Astrocyte (in vitro differentiated cells and primary cell): ENCODE results near the gene KRT80. TPM values are rescaled to one million over a fixed set of nuclear protein-coding genes. Genes with fewer than 3 reads are reported as not detected.

Source experiments
- DNase-seq: peaks from one replicate; pipeline ENCODE4 v3.0.0-alpha.2; 2010; ENCODE audit warnings: low read depth
- FAIRE-seq: peaks from 2 replicates; lab custom pipeline; 2011; peaks lifted over from hg19 to GRCh38; lab: Jason Lieb, UNC
- H2AFZ ChIP-seq: 2 replicates; pipeline ENCODE4 v1.6.0; 2012; ENCODE audit warnings: low read depth, low read length, inconsistent platforms
- H3K27ac ChIP-seq: 2 replicates; pipeline ENCODE4 v1.5.1; 2011; ENCODE audit warnings: low read depth, low read length, inconsistent platforms
- H3K27me3 ChIP-seq: 2 replicates; pipeline ENCODE4 v1.6.0; 2011; ENCODE audit warnings: low read length, inconsistent platforms; ENCODE audit not compliant: insufficient read depth
- H3K36me3 ChIP-seq: 2 replicates; pipeline ENCODE4 v1.5.1; 2011; ENCODE audit warnings: low read length, inconsistent platforms; ENCODE audit not compliant: insufficient read depth
- H3K4me1 ChIP-seq: 2 replicates; pipeline ENCODE4 v1.5.1; 2011; ENCODE audit warnings: low read length, inconsistent platforms; ENCODE audit not compliant: insufficient read depth
- H3K4me2 ChIP-seq: 2 replicates; pipeline ENCODE4 v1.6.0; 2012; ENCODE audit warnings: low read length, inconsistent platforms
- H3K4me3 ChIP-seq: 2 replicates; pipeline ENCODE4 v1.5.1; 2011; ENCODE audit warnings: low read depth, mild to moderate bottlenecking, low read length, inconsistent platforms; ENCODE audit not compliant: insufficient read depth
- H3K79me2 ChIP-seq: 2 replicates; pipeline ENCODE4 v1.6.0; 2012; ENCODE audit warnings: mild to moderate bottlenecking, low read length, inconsistent platforms; ENCODE audit not compliant: insufficient read depth
- H3K9ac ChIP-seq: 2 replicates; pipeline ENCODE4 v1.6.0; 2012; ENCODE audit warnings: mild to moderate bottlenecking, low read length, inconsistent platforms
- H3K9me3 ChIP-seq: 2 replicates; pipeline ENCODE4 v1.5.1; 2012; ENCODE audit warnings: low read depth, mild to moderate bottlenecking, low read length, inconsistent platforms; ENCODE audit not compliant: insufficient read depth
- H4K20me1 ChIP-seq: 2 replicates; pipeline ENCODE4 v1.6.0; 2012; ENCODE audit warnings: low read length, inconsistent platforms; ENCODE audit not compliant: insufficient read depth
- H3K27ac Mint-ChIP-seq: one replicate; pipeline ENCODE4 v1.8.0; 2021; ENCODE audit warnings: mild to moderate bottlenecking, mixed read lengths; ENCODE audit not compliant: unreplicated experiment
- H3K27me3 Mint-ChIP-seq: one replicate; pipeline ENCODE4 v1.8.0; 2021; ENCODE audit warnings: low read depth, mixed read lengths; ENCODE audit not compliant: unreplicated experiment
- H3K36me3 Mint-ChIP-seq: one replicate; pipeline ENCODE4 v1.8.0; 2021; ENCODE audit warnings: low read depth, mixed read lengths; ENCODE audit not compliant: unreplicated experiment
- H3K4me1 Mint-ChIP-seq: one replicate; pipeline ENCODE4 v1.8.0; 2021; ENCODE audit warnings: low read depth, mixed read lengths; ENCODE audit not compliant: unreplicated experiment
- H3K4me3 Mint-ChIP-seq: one replicate; pipeline ENCODE4 v1.8.0; 2021; ENCODE audit warnings: mild to moderate bottlenecking, moderate library complexity, mixed read lengths; ENCODE audit not compliant: unreplicated experiment
- H3K9me3 Mint-ChIP-seq: one replicate; pipeline ENCODE4 v1.8.0; 2021; ENCODE audit warnings: mild to moderate bottlenecking, mixed read lengths; ENCODE audit not compliant: unreplicated experiment
- CTCF ChIP-seq: IDR thresholded peaks from 2 replicates; pipeline ENCODE4 v1.5.1; 2011; ENCODE audit warnings: low read depth, mild to moderate bottlenecking, inconsistent platforms, low read length, moderate library complexity; ENCODE audit not compliant: insufficient read depth
- EZH2 ChIP-seq: IDR thresholded peaks from 2 replicates; pipeline ENCODE4 v1.6.1; 2012; ENCODE audit warnings: mild to moderate bottlenecking, low read length, inconsistent platforms; ENCODE audit not compliant: insufficient read depth
- total RNA-seq: library from RNA; stranded (reverse); gene quantifications from 2 replicates; pipeline ENCODE4 v1.2.1, GENCODE V29; 2021

KRT80 gene
- total RNA-seq, 1 donor from 2014 or later, result 3.6 TPM

GRCh38 chr12:52216807-52217206 lies 25.0 kb upstream of the KRT80 start:
- Mint-ChIP-seq H3K27me3 (peaks cover 13% of the 10 kb centered on the region), H3K36me3 (no peaks in the 10 kb centered on the region), H3K4me1 (peaks cover 22% of the 10 kb centered on the region), H3K27ac (no peak overlapping the region), H3K4me3 (no peak overlapping the region), H3K9me3 (no peaks in the 10 kb centered on the region)
- no peaks in the 10 kb centered on the region for H3K36me3 ChIP-seq
- no peak overlapping the region for H3K9ac ChIP-seq
- H3K9me3 ChIP-seq, result no peaks in the 10 kb centered on the region
- H3K4me2 ChIP-seq, result no peak overlapping the region
- no peaks in the 10 kb centered on the region for H3K27me3 ChIP-seq
- FAIRE-seq, result no peak
- no peaks in the 10 kb centered on the region for H3K79me2 ChIP-seq
- H3K27ac ChIP-seq, result no peak overlapping the region
- DNase-seq, result no peak
- H3K4me3 ChIP-seq, result no peak overlapping the region
- peaks cover 22% of the 10 kb centered on the region for H3K4me1 ChIP-seq
- H2AFZ ChIP-seq, result no peak overlapping the region
- no peaks in the 10 kb centered on the region for H4K20me1 ChIP-seq
- TF ChIP-seq CTCF (no peak), EZH2 (no peak)

DNA sequence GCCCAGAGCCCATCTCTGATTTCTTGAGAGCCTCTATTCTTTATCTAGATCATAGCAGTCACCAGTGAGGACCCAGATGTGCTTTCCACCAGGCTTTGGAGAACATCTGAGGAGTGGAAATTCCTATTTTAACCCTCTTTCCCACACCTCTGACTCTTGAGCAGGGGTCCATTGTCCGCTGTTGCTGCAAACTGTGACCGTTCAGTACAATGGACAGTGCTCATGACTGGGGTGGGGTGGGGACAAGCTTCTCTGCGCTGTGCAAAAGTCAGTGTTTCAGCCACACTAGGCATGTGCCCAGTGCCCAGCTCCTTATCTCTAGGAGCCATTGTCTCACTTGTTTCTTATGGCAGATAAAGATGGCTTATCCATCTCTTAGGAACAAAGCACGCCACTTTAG lies 24.3 kb upstream of the KRT80 start:
- Mint-ChIP-seq H3K4me1 (peaks cover 26% of the 10 kb centered on the region), H3K4me3 (no peak overlapping the region), H3K9me3 (no peaks in the 10 kb centered on the region), H3K36me3 (no peaks in the 10 kb centered on the region), H3K27me3 (peaks cover 19% of the 10 kb centered on the region), H3K27ac (no peak overlapping the region)
- Histone ChIP-seq H3K36me3 (no peaks in the 10 kb centered on the region), H2AFZ (no peak overlapping the region), H3K4me1 (peaks cover 18% of the 10 kb centered on the region), H3K9me3 (no peaks in the 10 kb centered on the region), H3K4me3 (no peak overlapping the region), H3K27ac (peak overlapping the region; percentile 42), H3K9ac (no peak overlapping the region), H3K27me3 (no peaks in the 10 kb centered on the region), H3K79me2 (no peaks in the 10 kb centered on the region), H3K4me2 (peak overlapping the region; percentile 40), H4K20me1 (no peaks in the 10 kb centered on the region)
- TF ChIP-seq EZH2 (no peak), CTCF (no peak)
- DNase-seq (no peak), FAIRE-seq (no peak)

- no peak for TF ChIP-seq EZH2
- TF ChIP-seq CTCF, result no peak
- Mint-ChIP-seq H3K36me3 (no peaks in the 10 kb centered on the region), H3K4me1 (peaks cover 28% of the 10 kb centered on the region), H3K27ac (no peak overlapping the region), H3K27me3 (peaks cover 20% of the 10 kb centered on the region), H3K4me3 (no peak overlapping the region), H3K9me3 (no peaks in the 10 kb centered on the region)
- Histone ChIP-seq H3K9me3 (no peaks in the 10 kb centered on the region), H3K4me1 (peaks cover 20% of the 10 kb centered on the region), H3K9ac (no peak overlapping the region), H2AFZ (no peak overlapping the region), H4K20me1 (no peaks in the 10 kb centered on the region), H3K36me3 (no peaks in the 10 kb centered on the region), H3K4me2 (peak overlapping the region; percentile 40), H3K79me2 (no peaks in the 10 kb centered on the region), H3K4me3 (no peak overlapping the region), H3K27ac (peak overlapping the region; percentile 42), H3K27me3 (no peaks in the 10 kb centered on the region)
- FAIRE-seq, result no peak
- DNase-seq, result peak; percentile 75
Measured at GRCh38 chr12:52215587-52216031, 23.8 kb upstream of the KRT80 start.
